ENCODE results near the gene TTLL11.

DNA sequence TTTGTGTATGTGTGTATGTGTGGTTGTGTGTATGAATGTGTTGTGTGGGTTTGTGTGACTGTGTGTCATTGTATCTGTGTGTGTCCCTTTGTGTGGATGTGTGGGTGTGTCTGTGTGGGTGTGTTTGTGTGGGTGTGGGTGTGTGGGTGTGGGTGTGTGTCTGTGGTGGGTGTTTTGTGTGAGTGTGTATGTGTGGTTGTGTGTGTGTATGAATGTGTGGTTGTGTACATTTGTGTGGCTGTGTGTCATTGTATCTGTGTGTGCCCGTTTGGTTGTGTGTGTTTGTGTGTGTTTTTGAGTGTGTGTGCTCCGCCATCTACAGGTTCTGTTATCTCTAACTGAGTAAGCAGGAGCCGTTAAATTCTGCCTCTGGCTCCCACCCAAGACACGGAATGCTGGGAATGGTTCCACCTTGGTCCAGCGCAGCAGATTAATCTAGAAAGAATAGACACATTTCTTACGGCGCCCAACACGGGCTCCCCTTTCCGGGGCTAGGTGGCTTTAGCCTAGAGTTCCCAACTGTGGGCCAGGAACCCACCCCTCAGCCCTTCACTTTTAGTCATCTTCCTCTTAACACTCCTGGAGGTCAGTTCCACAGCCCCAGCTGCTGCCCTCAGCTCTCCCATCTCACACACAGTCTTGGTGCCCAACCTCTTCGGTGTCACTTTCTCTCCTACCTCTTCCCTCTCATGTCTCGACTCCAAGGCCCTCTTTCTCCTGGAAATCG, 197.1 kb downstream of the TTLL11 start:
- TF ChIP-seq CTCF (optimal IDR thresholded peaks at IDR 0.05 in 1 of 3, IDR thresholded peaks at IDR 0.05 in 1 of 3, conservative IDR thresholded peaks at IDR 0.05 in 1 of 3; ENCODE audit: extremely low read depth in 1 of 3, insufficient read depth in 2 of 3, low read length in 3 of 3) (no peak), EZH2 (IDR thresholded peaks at IDR 0.05; ENCODE audit: low read length) (no peak)

All from keratinocyte (primary cell).